ENCODE measurements around the gene SHB.

Gene SHB

GRCh38 chr9:37880916-37881479 lies 188.0 kb downstream of the SHB start:
- Mint-ChIP-seq H3K27ac (no peak overlapping the region), H3K4me3 (no peak overlapping the region), H3K9me3 (no peaks in the 10 kb centered on the region), H3K4me1 (ENCODE audit: low read depth) (peaks cover 7% of the 10 kb centered on the region), H3K36me3 (ENCODE audit: low read depth) (peaks cover 46% of the 10 kb centered on the region), H3K27me3 (no peaks in the 10 kb centered on the region)

GRCh38 chr9:37876376-37876775 lies 192.7 kb downstream of the SHB start:
- no peaks in the 10 kb centered on the region for H3K27me3 Mint-ChIP-seq
- no peak overlapping the region for H3K4me3 Mint-ChIP-seq
- no peaks in the 10 kb centered on the region for H3K9me3 Mint-ChIP-seq
- no peak overlapping the region for H3K27ac Mint-ChIP-seq
- peaks cover 47% of the 10 kb centered on the region for H3K36me3 Mint-ChIP-seq (ENCODE audit: low read depth)
- H3K4me1 Mint-ChIP-seq (ENCODE audit: low read depth): no peaks in the 10 kb centered on the region

GRCh38 chr9:37873955-37874354 lies 195.1 kb downstream of the SHB start:
- H3K27me3 Mint-ChIP-seq: no peaks in the 10 kb centered on the region

GRCh38 chr9:37870799-37871176 lies 198.2 kb downstream of the SHB start:
- no peaks in the 10 kb centered on the region for H3K4me1 Mint-ChIP-seq (ENCODE audit: low read depth)
- H3K27me3 Mint-ChIP-seq: no peaks in the 10 kb centered on the region
- H3K4me3 Mint-ChIP-seq: no peak overlapping the region
- no peak overlapping the region for H3K27ac Mint-ChIP-seq
- H3K9me3 Mint-ChIP-seq: no peaks in the 10 kb centered on the region
- H3K36me3 Mint-ChIP-seq (ENCODE audit: low read depth): peaks cover 19% of the 10 kb centered on the region

More at GRCh38 chr9:37873955-37874354, 195.1 kb downstream of the SHB start:
- H3K4me1 Mint-ChIP-seq (ENCODE audit: low read depth): no peaks in the 10 kb centered on the region
- peaks cover 38% of the 10 kb centered on the region for H3K36me3 Mint-ChIP-seq (ENCODE audit: low read depth)
- no peaks in the 10 kb centered on the region for H3K9me3 Mint-ChIP-seq
- no peak overlapping the region for H3K27ac Mint-ChIP-seq
- no peak overlapping the region for H3K4me3 Mint-ChIP-seq

- H3K27me3 Mint-ChIP-seq: no peaks in the 10 kb centered on the region
- no peaks in the 10 kb centered on the region for H3K9me3 Mint-ChIP-seq
- no peak overlapping the region for H3K4me3 Mint-ChIP-seq
- H3K4me1 Mint-ChIP-seq (ENCODE audit: low read depth): no peaks in the 10 kb centered on the region
- H3K36me3 Mint-ChIP-seq (ENCODE audit: low read depth): peaks cover 14% of the 10 kb centered on the region
- no peak overlapping the region for H3K27ac Mint-ChIP-seq
Observed at GRCh38 chr9:37870081-37870798, 198.8 kb downstream of the SHB start.

Measured in stimulated activated naive CD8-positive, alpha-beta T cell treated with anti-CD3 and anti-CD28 coated beads, Interleukin-15, Interleukin-2, amounts not matched to agents 100 ng/mL and 50 ng/mL, for 24 hours (primary cell).